ENCODE results near the gene P4HA2.

DNA sequence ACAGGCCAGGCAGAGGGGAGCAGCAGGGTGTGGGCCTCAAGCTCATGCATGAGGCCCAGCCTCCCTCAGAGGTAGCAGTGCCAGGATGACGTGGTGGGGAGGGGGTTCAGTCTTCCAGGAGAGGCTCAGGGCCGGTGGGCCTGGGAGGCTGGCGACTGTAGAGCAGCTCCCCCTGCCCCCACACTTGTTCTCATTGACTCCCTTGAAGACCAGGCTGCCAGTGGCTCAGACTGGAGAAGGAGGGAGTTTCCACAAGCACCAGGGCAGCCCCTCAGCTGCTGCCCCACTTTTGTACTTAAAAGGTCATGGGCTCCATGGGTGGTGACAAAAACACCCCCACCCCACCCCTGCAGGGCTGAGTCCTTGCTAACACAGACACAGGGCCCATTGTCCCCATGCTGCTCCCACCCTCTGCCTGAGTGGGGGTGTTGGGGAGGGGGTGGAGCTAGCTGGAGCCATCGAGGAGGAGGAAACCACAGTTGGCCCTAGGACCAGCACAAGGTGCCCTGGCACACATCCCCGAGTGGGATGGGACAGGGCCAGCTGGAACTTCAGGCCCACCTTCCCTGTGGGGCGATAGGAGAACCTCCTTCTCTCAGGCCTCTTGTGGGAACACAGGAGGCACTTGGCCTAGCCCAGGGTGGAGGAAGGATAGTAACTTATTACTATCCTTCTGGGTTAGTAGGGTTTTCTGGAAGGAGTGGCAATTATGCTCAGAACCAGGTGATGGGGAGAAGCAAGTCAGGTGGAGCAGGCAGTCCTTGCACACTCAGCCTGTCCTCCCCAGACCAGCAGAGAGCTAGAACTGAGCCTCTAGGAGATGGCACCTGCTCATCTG, 40.5 kb upstream of the P4HA2 start:
- TF ChIP-seq CTCF (conservative IDR thresholded peaks at IDR 0.05; ENCODE audit: low read length) (no peak), EZH2phosphoT487 (IDR thresholded peaks at IDR 0.05; ENCODE audit: borderline replicate concordance, low read depth, low read length) (no peak)
